ENCODE measurements around the gene NVL.

Gene NVL

GRCh38 chr1:224287714-224288113 is 42.3 kb downstream of the NVL start:
- DNase-seq (ENCODE audit: low read depth in 3 of 3, low spot score in 1 of 3) = no peak

- DNase-seq (ENCODE audit: low read depth in 3 of 3, low spot score in 1 of 3) = no peak
Measured at GRCh38 chr1:224282140-224282539, 47.8 kb downstream of the NVL start.

- DNase-seq (ENCODE audit: low read depth in 3 of 3, low spot score in 1 of 3) = no peak
Measured at GRCh38 chr1:224276771-224277487, 53.0 kb downstream of the NVL start.

GRCh38 chr1:224274970-224275626 is 54.9 kb downstream of the NVL start:
- DNase-seq (ENCODE audit: low read depth in 3 of 3, low spot score in 1 of 3) = no peak

- no peak for DNase-seq (ENCODE audit: low read depth in 3 of 3, low spot score in 1 of 3)
Measured at GRCh38 chr1:224273641-224274040, 56.3 kb downstream of the NVL start.

- DNase-seq (ENCODE audit: low read depth in 3 of 3, low spot score in 1 of 3) = no peak
Measured at GRCh38 chr1:224271106-224271505, 58.9 kb downstream of the NVL start.

GRCh38 chr1:224267925-224268324 is 62.0 kb downstream of the NVL start:
- no peak for DNase-seq (ENCODE audit: low read depth in 3 of 3, low spot score in 1 of 3)

GRCh38 chr1:224266915-224267856 is 62.8 kb downstream of the NVL start:
- no peak for DNase-seq (ENCODE audit: low read depth in 3 of 3, low spot score in 1 of 3)

GRCh38 chr1:224266105-224266914 is 63.7 kb downstream of the NVL start:
- no peak for DNase-seq (ENCODE audit: low read depth in 3 of 3, low spot score in 1 of 3)

GRCh38 chr1:224264321-224264720 is 65.7 kb downstream of the NVL start:
- no peak for DNase-seq (ENCODE audit: low read depth in 3 of 3, low spot score in 1 of 3)

GRCh38 chr1:224262373-224263054 is 67.5 kb downstream of the NVL start:
- DNase-seq (ENCODE audit: low read depth in 3 of 3, low spot score in 1 of 3) = no peak

GRCh38 chr1:224259986-224260385 is 70.0 kb downstream of the NVL start:
- no peak for DNase-seq (ENCODE audit: low read depth in 3 of 3, low spot score in 1 of 3)

GRCh38 chr1:224258351-224258750 is 71.6 kb downstream of the NVL start:
- no peak for DNase-seq (ENCODE audit: low read depth in 3 of 3, low spot score in 1 of 3)

GRCh38 chr1:224256640-224257039 is 73.3 kb downstream of the NVL start:
- DNase-seq (ENCODE audit: low read depth in 3 of 3, low spot score in 1 of 3) = no peak

GRCh38 chr1:224253721-224254120 is 76.3 kb downstream of the NVL start:
- DNase-seq (ENCODE audit: low read depth in 3 of 3, low spot score in 1 of 3) = no peak

GRCh38 chr1:224252479-224252878 is 77.5 kb downstream of the NVL start:
- no peak for DNase-seq (ENCODE audit: low read depth in 3 of 3, low spot score in 1 of 3)

GRCh38 chr1:224251741-224252146 is 78.2 kb downstream of the NVL start:
- no peak for DNase-seq (ENCODE audit: low read depth in 3 of 3, low spot score in 1 of 3)

GRCh38 chr1:224245188-224245587 is 84.8 kb downstream of the NVL start:
- DNase-seq (ENCODE audit: low read depth in 3 of 3, low spot score in 1 of 3) = no peak

- DNase-seq (ENCODE audit: low read depth in 3 of 3, low spot score in 1 of 3) = no peak
Measured at GRCh38 chr1:224238756-224239155, 91.2 kb downstream of the NVL start.

GRCh38 chr1:224238212-224238611 is 91.8 kb downstream of the NVL start:
- DNase-seq (ENCODE audit: low read depth in 3 of 3, low spot score in 1 of 3) = no peak
